Stimulated activated CD4-positive, alpha-beta T cell treated with anti-CD3 and anti-CD28 coated beads, Interleukin-15, amount 100 ng/mL, for 1 hour (primary cell): ENCODE results near the gene RPL23.
"Not testable (repeated sequence)": the region's sequence is repeated elsewhere in the genome, so short reads cannot be mapped to it uniquely, and the experiment has no call there.

Source experiments
- DNase-seq, 2 donors: peaks; one replicate each; pipeline ENCODE4 v3.0.0-alpha.2; 2020; ENCODE audit warnings: low read depth in 1 of 2, low spot score in 1 of 2

The RPL23 gene

GRCh38 chr17:38868817-38869525 lies 15.4 kb upstream of the RPL23 start:
- DNase-seq, result peak; percentile 77 to 90

- no peak for DNase-seq
These were observed 14.7 kb upstream of the RPL23 start for GRCh38 chr17:38867968-38868816.

GRCh38 chr17:38867179-38867967 lies 13.9 kb upstream of the RPL23 start:
- peak in 1 of 2 donors; percentile 60 for DNase-seq

- DNase-seq, result no peak
These were observed 11.3 kb upstream of the RPL23 start for GRCh38 chr17:38864636-38865398.

GRCh38 chr17:38861399-38861843 lies 7.9 kb upstream of the RPL23 start:
- DNase-seq, result no peak

GRCh38 chr17:38857271-38857670 lies 3.8 kb upstream of the RPL23 start:
- no peak for DNase-seq

- DNase-seq, result not testable (repeated sequence)
These were observed 1.7 kb upstream of the RPL23 start for GRCh38 chr17:38855101-38855714.

- DNase-seq, result no peak
These were observed 690 bp downstream of the RPL23 start for GRCh38 chr17:38852771-38853291.

GRCh38 chr17:38851434-38851833 lies 2.1 kb downstream of the RPL23 start:
- DNase-seq, result no peak

- no peak for DNase-seq
These were observed 3.1 kb downstream of the RPL23 start for GRCh38 chr17:38850374-38850773.

- no peak for DNase-seq
These were observed 4.4 kb downstream of the RPL23 start for GRCh38 chr17:38848939-38849605.

GRCh38 chr17:38848557-38848891 lies 5.0 kb downstream of the RPL23 start:
- DNase-seq, result no peak

- no peak for DNase-seq
These were observed 9.2 kb downstream of the RPL23 start for GRCh38 chr17:38844261-38844757.

GRCh38 chr17:38825762-38826247 lies 27.7 kb downstream of the RPL23 start:
- no peak for DNase-seq

GRCh38 chr17:38824899-38825761 lies 28.4 kb downstream of the RPL23 start, which contains the start of gene CWC25:
CWC25 (minus strand) TSS chr17:38825321; CDS start chr17:38825183, 138 bp downstream.
- DNase-seq, result peak; percentile 94 to 96

GRCh38 chr17:38815576-38816193 lies 37.8 kb downstream of the RPL23 start:
- DNase-seq, result no peak

- no peak for DNase-seq
These were observed 43.7 kb downstream of the RPL23 start for GRCh38 chr17:38809828-38810227.

- DNase-seq, result no peak
These were observed 53.2 kb downstream of the RPL23 start for GRCh38 chr17:38800237-38800760.
